CD8-positive, alpha-beta memory T cell (primary cell): ENCODE results near the gene TRIL. TPM values are rescaled to one million over a fixed set of nuclear protein-coding genes. Genes with fewer than 3 reads are reported as not detected.

Experiments
- CTCF ChIA-PET: fragments of 350-600 bp; sonication (Branson Sonifier 250); formaldehyde crosslinking; loops from one replicate; lab custom pipeline; 2021; ENCODE audit warnings: antibody characterized with exemption; lab: Charles Lee
- POLR2A ChIA-PET: fragments of 350-600 bp; sonication (Branson Sonifier 250); formaldehyde crosslinking; loops from one replicate; lab custom pipeline; 2021; ENCODE audit warnings: antibody characterized with exemption; lab: Charles Lee
- DNase-seq, 5 donors: peaks; one replicate each; pipeline versions ENCODE4 v3.0.0 to v3.0.0-alpha.2; 2020 to 2022; ENCODE audit warnings: mixed read lengths in 1 of 5
- H3K27ac ChIP-seq: one replicate; pipeline ENCODE4 v1.7.0; 2013; ENCODE audit warnings: low read depth, mild to moderate bottlenecking, low read length, moderate library complexity
- H3K27me3 ChIP-seq: 2 replicates; pipeline ENCODE4 v1.7.0; 2013; ENCODE audit warnings: low read length, mild to moderate bottlenecking; ENCODE audit not compliant: insufficient read depth, poor library complexity, severe bottlenecking
- H3K36me3 ChIP-seq: 2 replicates; pipeline ENCODE4 v1.7.0; 2013; ENCODE audit warnings: mild to moderate bottlenecking, low read length, moderate library complexity; ENCODE audit not compliant: insufficient read depth
- H3K4me1 ChIP-seq: 2 replicates; pipeline ENCODE4 v1.7.0; 2013; ENCODE audit warnings: mild to moderate bottlenecking, low read length, moderate library complexity; ENCODE audit not compliant: insufficient read depth
- H3K4me3 ChIP-seq: 2 replicates; pipeline ENCODE4 v1.7.0; 2013; ENCODE audit warnings: mild to moderate bottlenecking, low read length
- H3K9me3 ChIP-seq: 2 replicates; pipeline ENCODE4 v1.7.0; 2013; ENCODE audit warnings: mild to moderate bottlenecking, low read length
- H3K27ac Mint-ChIP-seq, 8 donors: one replicate each; pipeline ENCODE4 v1.8.0; 2020 to 2021; ENCODE audit warnings: mixed read lengths in 8 of 8, mild to moderate bottlenecking in 6 of 8, inconsistent platforms in 3 of 8, moderate library complexity in 3 of 8
- H3K27me3 Mint-ChIP-seq, 2 donors: one replicate each; pipeline ENCODE4 v1.8.0; 2020 to 2021; ENCODE audit warnings: mixed read lengths in 2 of 2, mild to moderate bottlenecking in 1 of 2, moderate library complexity in 1 of 2
- H3K36me3 Mint-ChIP-seq, 3 donors: one replicate each; pipeline ENCODE4 v1.8.0; 2020 to 2021; ENCODE audit warnings: mixed read lengths in 3 of 3, inconsistent platforms in 1 of 3, mild to moderate bottlenecking in 1 of 3
- H3K4me1 Mint-ChIP-seq, 3 donors: one replicate each; pipeline ENCODE4 v1.8.0; 2020 to 2021; ENCODE audit warnings: mixed read lengths in 3 of 3, inconsistent platforms in 1 of 3, mild to moderate bottlenecking in 1 of 3
- H3K4me3 Mint-ChIP-seq, 7 donors: one replicate each; pipeline ENCODE4 v1.8.0; 2020 to 2021; ENCODE audit warnings: mixed read lengths in 7 of 7, mild to moderate bottlenecking in 6 of 7, moderate library complexity in 4 of 7, inconsistent platforms in 2 of 7
- H3K9me3 Mint-ChIP-seq, 5 donors: one replicate each; pipeline ENCODE4 v1.8.0; 2020 to 2022; ENCODE audit warnings: mixed read lengths in 5 of 5, mild to moderate bottlenecking in 3 of 5, moderate library complexity in 2 of 5, inconsistent platforms in 1 of 5
- polyA plus RNA-seq: library from polyadenylated mRNA; unstranded; fragments of 300-500 nt; fragmentation: Illumina TruSeq; gene quantifications from one replicate; pipeline ENCODE4 v1.2.3, GENCODE V29; 2021
- total RNA-seq, 2 experiments: library from RNA; stranded (reverse); gene quantifications; one replicate each; pipeline ENCODE4 v1.2.3, GENCODE V29; 2021

The TRIL gene
- total RNA-seq (not detected), polyA plus RNA-seq (not detected)

DNA sequence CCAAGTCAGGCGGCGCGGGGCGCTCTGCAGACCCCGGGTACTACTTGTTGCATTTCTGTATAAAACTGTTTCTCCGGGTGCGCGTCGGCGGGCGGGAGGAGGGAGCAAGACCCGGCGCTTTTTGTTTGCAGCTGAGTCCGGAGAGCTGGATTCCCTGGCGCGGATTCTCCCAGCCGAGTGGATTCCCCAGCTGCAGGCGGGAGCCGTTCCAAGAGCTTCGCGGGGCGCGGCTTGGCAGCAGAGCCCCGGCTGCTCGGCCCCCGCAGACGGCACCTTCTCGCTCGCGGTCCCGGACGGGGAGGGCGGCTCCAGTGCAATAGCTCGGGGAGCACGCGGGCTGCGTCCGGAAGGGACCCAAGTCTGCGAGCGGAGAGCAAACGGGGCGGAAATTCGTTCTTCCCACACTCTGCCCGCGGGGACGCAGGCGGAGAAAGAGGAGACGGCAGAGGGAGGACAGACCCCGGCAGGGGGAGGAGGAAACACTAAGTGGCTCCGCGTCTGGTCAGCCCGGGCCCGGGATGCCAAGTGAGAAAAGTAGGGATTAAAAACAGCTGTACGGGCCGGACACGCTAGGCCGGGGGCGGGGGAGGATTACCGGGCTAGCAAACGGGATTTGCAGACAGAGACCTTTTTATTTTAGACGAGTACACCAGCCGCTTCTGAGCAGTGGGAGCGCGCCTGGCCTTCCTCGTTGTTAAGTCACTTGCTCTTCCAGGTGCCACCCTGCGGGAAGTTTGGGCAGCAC lies at the start of gene TRIL:
TRIL (minus strand) TSS at position 96 of the 745 bp plus-strand sequence. CDS start 284 bp downstream, outside the sequence.
- ChIA-PET POLR2A (no interaction called here), CTCF (interaction anchor here (1.7 kb wide), 1 partner anchor 31 kb away, joined by 6 read pairs; no protein-coding TSS in a partner anchor)
- no peak for DNase-seq
- Histone ChIP-seq H3K27me3 (peaks cover 17% of the 10 kb centered on the region), H3K36me3 (no peaks in the 10 kb centered on the region), H3K4me1 (no peaks in the 10 kb centered on the region), H3K4me3 (no peak within 1 kb of the TSS), H3K9me3 (no peaks in the 10 kb centered on the region), H3K27ac (no peak within 1 kb of the TSS)
- Mint-ChIP-seq H3K4me1 (peaks cover 4 to 23% (median 5%) of the 10 kb centered on the region in 3 donors), H3K36me3 (no peaks in the 10 kb centered on the region), H3K4me3 (peak within 1 kb of the TSS in 6 of 7 donors; percentile 15 to 68 (median 58)), H3K27ac (no peak within 1 kb of the TSS), H3K9me3 (no peaks in the 10 kb centered on the region), H3K27me3 (peaks cover 40 to 60% of the 10 kb centered on the region in 2 donors)

- Histone ChIP-seq H3K9me3 (no peaks in the 10 kb centered on the region), H3K4me3 (no peak overlapping the region), H3K36me3 (no peaks in the 10 kb centered on the region), H3K4me1 (no peaks in the 10 kb centered on the region), H3K27ac (no peak overlapping the region), H3K27me3 (no peaks in the 10 kb centered on the region)
- DNase-seq, result no peak
- ChIA-PET CTCF (no interaction called here), POLR2A (no interaction called here)
- no peaks in the 10 kb centered on the region for H3K4me1 Mint-ChIP-seq
- H3K9me3 Mint-ChIP-seq, result peaks cover 0 to 6% (median 0%) of the 10 kb centered on the region in 5 donors
- no peak overlapping the region for H3K27ac Mint-ChIP-seq
- no peak overlapping the region for H3K4me3 Mint-ChIP-seq
- no peaks in the 10 kb centered on the region for H3K36me3 Mint-ChIP-seq
- H3K27me3 Mint-ChIP-seq, result peaks cover 3 to 16% of the 10 kb centered on the region in 2 donors
These were observed 49.0 kb upstream of the TRIL start for GRCh38 chr7:29007127-29007526.

- Mint-ChIP-seq H3K4me3 (no peak overlapping the region), H3K4me1 (no peaks in the 10 kb centered on the region), H3K36me3 (no peaks in the 10 kb centered on the region), H3K9me3 (peaks cover 0 to 6% (median 0%) of the 10 kb centered on the region in 5 donors), H3K27me3 (peaks cover 3 to 16% of the 10 kb centered on the region in 2 donors), H3K27ac (no peak overlapping the region)
- H3K36me3 ChIP-seq, result no peaks in the 10 kb centered on the region
- no peak for DNase-seq
- H3K27me3 ChIP-seq, result no peaks in the 10 kb centered on the region
- H3K9me3 ChIP-seq, result no peaks in the 10 kb centered on the region
- no peaks in the 10 kb centered on the region for H3K4me1 ChIP-seq
- H3K4me3 ChIP-seq, result no peak overlapping the region
- ChIA-PET POLR2A (no interaction called here), CTCF (no interaction called here)
- H3K27ac ChIP-seq, result no peak overlapping the region
These were observed 47.7 kb upstream of the TRIL start for GRCh38 chr7:29005829-29006228.

- H3K27me3 ChIP-seq, result no peaks in the 10 kb centered on the region
- no peak overlapping the region for H3K27ac ChIP-seq
- Mint-ChIP-seq H3K27me3 (peaks cover 3 to 16% of the 10 kb centered on the region in 2 donors), H3K36me3 (no peaks in the 10 kb centered on the region), H3K27ac (no peak overlapping the region), H3K9me3 (peaks cover 0 to 6% (median 0%) of the 10 kb centered on the region in 5 donors), H3K4me1 (no peaks in the 10 kb centered on the region), H3K4me3 (no peak overlapping the region)
- H3K9me3 ChIP-seq, result no peaks in the 10 kb centered on the region
- ChIA-PET CTCF (no interaction called here), POLR2A (no interaction called here)
- H3K4me3 ChIP-seq, result no peak overlapping the region
- no peaks in the 10 kb centered on the region for H3K36me3 ChIP-seq
- DNase-seq, result no peak
- H3K4me1 ChIP-seq, result no peaks in the 10 kb centered on the region
These were observed 47.3 kb upstream of the TRIL start for GRCh38 chr7:29005406-29005805.

- no peak for DNase-seq
- H3K36me3 ChIP-seq, result no peaks in the 10 kb centered on the region
- H3K27ac Mint-ChIP-seq, result no peak overlapping the region
- no peak overlapping the region for H3K4me3 Mint-ChIP-seq
- H3K27me3 Mint-ChIP-seq, result peaks cover 0 to 25% of the 10 kb centered on the region in 2 donors
- H3K36me3 Mint-ChIP-seq, result no peaks in the 10 kb centered on the region
- H3K4me1 ChIP-seq, result no peaks in the 10 kb centered on the region
- H3K27me3 ChIP-seq, result no peaks in the 10 kb centered on the region
- CTCF ChIA-PET, result no interaction called here
- peaks cover 0 to 6% (median 0%) of the 10 kb centered on the region in 5 donors for H3K9me3 Mint-ChIP-seq
- no peaks in the 10 kb centered on the region for H3K9me3 ChIP-seq
- no peak overlapping the region for H3K4me3 ChIP-seq
- POLR2A ChIA-PET, result no interaction called here
- H3K4me1 Mint-ChIP-seq, result no peaks in the 10 kb centered on the region
- no peak overlapping the region for H3K27ac ChIP-seq
These were observed 45.6 kb upstream of the TRIL start for GRCh38 chr7:29003703-29004102.

GRCh38 chr7:29000717-29001076 lies 42.6 kb upstream of the TRIL start:
- Mint-ChIP-seq H3K9me3 (peaks cover 0 to 6% (median 0%) of the 10 kb centered on the region in 5 donors), H3K27ac (no peak overlapping the region), H3K4me1 (no peaks in the 10 kb centered on the region), H3K4me3 (no peak overlapping the region), H3K27me3 (peaks cover under 1 to 24% of the 10 kb centered on the region in 2 donors), H3K36me3 (no peaks in the 10 kb centered on the region)
- Histone ChIP-seq H3K27ac (no peak overlapping the region), H3K36me3 (no peaks in the 10 kb centered on the region), H3K4me3 (no peak overlapping the region), H3K4me1 (no peaks in the 10 kb centered on the region), H3K9me3 (no peaks in the 10 kb centered on the region), H3K27me3 (no peaks in the 10 kb centered on the region)
- POLR2A ChIA-PET, result no interaction called here
- CTCF ChIA-PET, result no interaction called here
- DNase-seq, result no peak

GRCh38 chr7:28999895-29000716 lies 42.0 kb upstream of the TRIL start:
- ChIA-PET POLR2A (no interaction called here), CTCF (no interaction called here)
- no peaks in the 10 kb centered on the region for H3K4me1 Mint-ChIP-seq
- H3K27ac Mint-ChIP-seq, result no peak overlapping the region
- H3K4me1 ChIP-seq, result no peaks in the 10 kb centered on the region
- H3K9me3 ChIP-seq, result no peaks in the 10 kb centered on the region
- no peak for DNase-seq
- peaks cover 2 to 20% of the 10 kb centered on the region in 2 donors for H3K27me3 Mint-ChIP-seq
- no peaks in the 10 kb centered on the region for H3K36me3 ChIP-seq
- no peak overlapping the region for H3K4me3 ChIP-seq
- H3K4me3 Mint-ChIP-seq, result no peak overlapping the region
- peaks cover 0 to 6% (median 0%) of the 10 kb centered on the region in 5 donors for H3K9me3 Mint-ChIP-seq
- no peak overlapping the region for H3K27ac ChIP-seq
- H3K36me3 Mint-ChIP-seq, result no peaks in the 10 kb centered on the region
- H3K27me3 ChIP-seq, result no peaks in the 10 kb centered on the region

- POLR2A ChIA-PET, result no interaction called here
- Mint-ChIP-seq H3K36me3 (no peaks in the 10 kb centered on the region), H3K9me3 (peaks cover 0 to 6% (median 0%) of the 10 kb centered on the region in 5 donors), H3K4me1 (no peaks in the 10 kb centered on the region), H3K27me3 (peaks cover 2 to 20% of the 10 kb centered on the region in 2 donors), H3K27ac (no peak overlapping the region), H3K4me3 (no peak overlapping the region)
- Histone ChIP-seq H3K4me1 (no peaks in the 10 kb centered on the region), H3K27ac (no peak overlapping the region), H3K9me3 (no peaks in the 10 kb centered on the region), H3K4me3 (no peak overlapping the region), H3K36me3 (no peaks in the 10 kb centered on the region), H3K27me3 (no peaks in the 10 kb centered on the region)
- DNase-seq, result no peak
- CTCF ChIA-PET, result no interaction called here
These were observed 41.3 kb upstream of the TRIL start for GRCh38 chr7:28999427-28999826.
